H9 (cell line): ENCODE measurements around the gene PHACTR1. TPM values are rescaled to one million over a fixed set of nuclear protein-coding genes. Genes with fewer than 3 reads are reported as not detected.

Source experiments
- DNase-seq: peaks from one replicate; pipeline ENCODE4 v3.0.0-alpha.2; 2017
- H2AFZ ChIP-seq: one replicate; pipeline ENCODE4 v1.6.1; 2013; ENCODE audit warnings: mild to moderate bottlenecking, low read length, control low read depth, moderate library complexity
- H2AK5ac ChIP-seq: 2 replicates; pipeline ENCODE4 v1.6.1; 2013; ENCODE audit warnings: low read length, control low read depth, mixed read lengths; ENCODE audit not compliant: insufficient read length
- H2BK120ac ChIP-seq: one replicate; pipeline ENCODE4 v1.6.1; 2013; ENCODE audit warnings: low read depth, mild to moderate bottlenecking, low read length, control low read depth, inconsistent platforms; ENCODE audit not compliant: poor library complexity, severe bottlenecking
- H2BK12ac ChIP-seq: 2 replicates; pipeline ENCODE4 v1.6.1; 2013; ENCODE audit warnings: low read length, control low read depth, mixed read lengths, low read depth; ENCODE audit not compliant: insufficient read length
- H2BK15ac ChIP-seq: 2 replicates; pipeline ENCODE4 v1.6.1; 2013; ENCODE audit warnings: low read depth, low read length, control low read depth
- H2BK20ac ChIP-seq: one replicate; pipeline ENCODE4 v1.6.1; 2013; ENCODE audit warnings: low read depth, mild to moderate bottlenecking, low read length, control low read depth, inconsistent platforms; ENCODE audit not compliant: poor library complexity, severe bottlenecking
- H2BK5ac ChIP-seq: 2 replicates; pipeline ENCODE4 v1.6.1; 2013; ENCODE audit warnings: low read length, control low read depth, mixed read lengths; ENCODE audit not compliant: insufficient read length
- H3K14ac ChIP-seq: 2 replicates; pipeline ENCODE4 v1.6.1; 2013; ENCODE audit warnings: low read length, control low read depth; ENCODE audit not compliant: insufficient read depth
- H3K18ac ChIP-seq: 2 replicates; pipeline ENCODE4 v1.6.1; 2013; ENCODE audit warnings: low read depth, mild to moderate bottlenecking, mixed read lengths, low read length, control low read depth; ENCODE audit not compliant: insufficient read length
- H3K23ac ChIP-seq: 2 replicates; pipeline ENCODE4 v1.6.1; 2013; ENCODE audit warnings: low read length, control low read depth, mixed read lengths, low read depth; ENCODE audit not compliant: insufficient read length
- H3K23me2 ChIP-seq: 2 replicates; pipeline ENCODE4 v1.6.1; 2013; ENCODE audit warnings: low read depth, mild to moderate bottlenecking, mixed read lengths, low read length, control low read depth; ENCODE audit not compliant: insufficient read length, poor library complexity, severe bottlenecking
- H3K27ac ChIP-seq: 2 replicates; pipeline ENCODE4 v1.5.1; 2013; ENCODE audit warnings: low read length, control low read depth, mixed read lengths, low read depth; ENCODE audit not compliant: insufficient read length
- H3K27me3 ChIP-seq: 2 replicates; pipeline ENCODE4 v1.6.1; 2013; ENCODE audit warnings: low read length, control low read depth, inconsistent platforms; ENCODE audit not compliant: insufficient read depth
- H3K4ac ChIP-seq: 2 replicates; pipeline ENCODE4 v1.6.1; 2013; ENCODE audit warnings: low read depth, mild to moderate bottlenecking, control low read depth, inconsistent platforms, low read length, moderate library complexity
- H3K4me1 ChIP-seq: 2 replicates; pipeline ENCODE4 v1.6.1; 2013; ENCODE audit warnings: low read length, control low read depth, inconsistent platforms; ENCODE audit not compliant: insufficient read depth
- H3K4me2 ChIP-seq: 2 replicates; pipeline ENCODE4 v1.6.1; 2013; ENCODE audit warnings: low read length, control low read depth, mixed read lengths; ENCODE audit not compliant: insufficient read length, insufficient read depth
- H3K56ac ChIP-seq: 2 replicates; pipeline ENCODE4 v1.6.1; 2013; ENCODE audit warnings: low read depth, mild to moderate bottlenecking, mixed read lengths, low read length, control low read depth; ENCODE audit not compliant: insufficient read length
- H3K79me1 ChIP-seq: 2 replicates; pipeline ENCODE4 v1.6.1; 2013; ENCODE audit warnings: low read depth, mild to moderate bottlenecking, moderate library complexity, low read length, control low read depth, inconsistent platforms; ENCODE audit not compliant: insufficient read depth, poor library complexity, severe bottlenecking
- H3K79me2 ChIP-seq: 2 replicates; pipeline ENCODE4 v1.6.1; 2013; ENCODE audit warnings: low read length, control low read depth, inconsistent platforms; ENCODE audit not compliant: insufficient read depth
- H3K9ac ChIP-seq: 2 replicates; pipeline ENCODE4 v1.6.1; 2013; ENCODE audit warnings: low read length, control low read depth, mixed read lengths; ENCODE audit not compliant: insufficient read length; ENCODE audit errors: extremely low read depth
- H3K9me3 ChIP-seq: one replicate; pipeline ENCODE4 v1.6.1; 2013; ENCODE audit warnings: low read depth, low read length, inconsistent platforms; ENCODE audit not compliant: control insufficient read depth
- H3T11ph ChIP-seq: one replicate; pipeline ENCODE4 v1.6.1; 2013; ENCODE audit warnings: mild to moderate bottlenecking, low read length, control low read depth, inconsistent platforms
- H4K20me1 ChIP-seq: one replicate; pipeline ENCODE4 v1.6.1; 2013; ENCODE audit not compliant: control insufficient read depth, insufficient read length, insufficient read depth
- H4K5ac ChIP-seq: 2 replicates; pipeline ENCODE4 v1.6.1; 2013; ENCODE audit warnings: low read depth, mild to moderate bottlenecking, mixed read lengths, low read length, control low read depth; ENCODE audit not compliant: insufficient read length
- H4K8ac ChIP-seq: replicated peaks from 2 replicates; pipeline ENCODE4 v1.6.1; 2013; ENCODE audit warnings: low read length, control low read depth, mixed read lengths, low read depth; ENCODE audit not compliant: insufficient read length
- H4K91ac ChIP-seq: 2 replicates; pipeline ENCODE4 v1.6.1; 2013; ENCODE audit warnings: low read depth, mild to moderate bottlenecking, moderate library complexity, mixed read lengths, low read length, control low read depth; ENCODE audit not compliant: insufficient read length
- H3K27ac Mint-ChIP-seq, 3 experiments: 2 replicates in 2 of 3; 3 replicates in 1 of 3; pipeline ENCODE4 v1.8.0; 2020 to 2021; ENCODE audit warnings: mixed read lengths in 3 of 3, mild to moderate bottlenecking in 1 of 3, moderate library complexity in 1 of 3
- H3K27me3 Mint-ChIP-seq: 2 replicates; pipeline ENCODE4 v1.8.0; 2021; ENCODE audit warnings: low read depth, mild to moderate bottlenecking, moderate library complexity, mixed read lengths
- H3K36me3 Mint-ChIP-seq, 3 experiments: 2 replicates in 2 of 3; 3 replicates in 1 of 3; pipeline ENCODE4 v1.8.0; 2020 to 2021; ENCODE audit warnings: low read depth in 3 of 3, mixed read lengths in 3 of 3; ENCODE audit not compliant: insufficient read depth in 1 of 3
- H3K4me1 Mint-ChIP-seq, 2 experiments: 2 replicates each; pipeline ENCODE4 v1.8.0; 2020; ENCODE audit warnings: mixed read lengths in 2 of 2
- H3K4me3 Mint-ChIP-seq, 2 experiments: 2 replicates in 1 of 2; 3 replicates in 1 of 2; pipeline ENCODE4 v1.8.0; 2020 to 2021; ENCODE audit warnings: mild to moderate bottlenecking in 2 of 2, mixed read lengths in 2 of 2, moderate library complexity in 1 of 2
- H3K9me3 Mint-ChIP-seq, 2 experiments: 2 replicates in 1 of 2; 3 replicates in 1 of 2; pipeline ENCODE4 v1.8.0; 2020; ENCODE audit warnings: mild to moderate bottlenecking in 2 of 2, mixed read lengths in 2 of 2, moderate library complexity in 1 of 2
- CTCF ChIP-seq: fragments of 200-600 bp; sonication (generic); conservative IDR thresholded peaks from 3 replicates; pipeline ENCODE4 v1.8.0; 2021; ENCODE audit warnings: antibody characterized with exemption, mild to moderate bottlenecking
- WGBS: extraction: QIAGEN DNeasy Blood & Tissue Kit; methylation state at CpG from one replicate; pipeline ENCODE4 v1.1.7; 2013; ENCODE audit warnings: missing lambda C conversion rate, low lambda C conversion rate, mixed read lengths; ENCODE audit not compliant: insufficient read length; ENCODE audit errors: extremely low coverage; 5-methylcytosine and 5-hydroxymethylcytosine counted together
- total RNA-seq: library from RNA; stranded (reverse); gene quantifications from 2 replicates; pipeline ENCODE4 v1.2.1, GENCODE V29; 2021

Gene PHACTR1
- total RNA-seq, 1 experiment from 2014 or later = 15.9 TPM

GRCh38 chr6:12947967-12948366, 231.4 kb downstream of the PHACTR1 start:
- H2BK120ac ChIP-seq = no peak overlapping the region
- no peak overlapping the region for H2BK20ac ChIP-seq
- H3K56ac ChIP-seq = no peak overlapping the region
- no peaks in the 10 kb centered on the region for H3K79me1 ChIP-seq
- H4K20me1 ChIP-seq = no peaks in the 10 kb centered on the region
- no peak overlapping the region for H3K18ac ChIP-seq
- H3K4me1 Mint-ChIP-seq = peaks cover 3 to 8% of the 10 kb centered on the region in 2 experiments
- H2BK12ac ChIP-seq = no peak overlapping the region
- H2BK15ac ChIP-seq = no peak overlapping the region
- TF ChIP-seq CTCF = no peak
- H2AFZ ChIP-seq = no peak overlapping the region
- no peak overlapping the region for H2BK5ac ChIP-seq
- DNase-seq = no peak
- no peak overlapping the region for H3K4me2 ChIP-seq
- H3K23me2 ChIP-seq = no peaks in the 10 kb centered on the region
- H3K14ac ChIP-seq = no peak overlapping the region
- no peaks in the 10 kb centered on the region for H3K27me3 ChIP-seq
- H3K9me3 Mint-ChIP-seq = no peaks in the 10 kb centered on the region
- no peaks in the 10 kb centered on the region for H3K9me3 ChIP-seq
- H3K4me1 ChIP-seq = no peaks in the 10 kb centered on the region
- no peak overlapping the region for H3K4me3 Mint-ChIP-seq
- no CpG with 5 or more reads among the region's 1 CpG for WGBS
- H3T11ph ChIP-seq = no peak overlapping the region
- H4K8ac ChIP-seq = no peak overlapping the region
- H3K79me2 ChIP-seq = no peaks in the 10 kb centered on the region
- peaks cover 15% of the 10 kb centered on the region for H3K27me3 Mint-ChIP-seq
- no peak overlapping the region for H3K27ac ChIP-seq
- no peak overlapping the region for H3K4ac ChIP-seq
- H3K23ac ChIP-seq = no peak overlapping the region
- no peak overlapping the region for H4K91ac ChIP-seq
- no peak overlapping the region for H3K9ac ChIP-seq
- H4K5ac ChIP-seq = no peak overlapping the region
- H2AK5ac ChIP-seq = no peak overlapping the region
- no peak overlapping the region for H3K27ac Mint-ChIP-seq
- no peaks in the 10 kb centered on the region for H3K36me3 Mint-ChIP-seq
